Tibial nerve (tissue), 4 donors: ENCODE measurements around the gene MFRP. TPM values are rescaled to one million over a fixed set of nuclear protein-coding genes. Genes with fewer than 3 reads are reported as not detected.
A peak's percentile ranks its signal among the peaks of the same experiment; 100 is the strongest.

ENCODE experiments used
- DNase-seq, 2 donors: peaks; one replicate each; pipeline ENCODE4 v3.0.0-alpha.2; 2019; ENCODE audit warnings: low spot score in 2 of 2
- H3K27ac ChIP-seq, 4 donors: fragments of 200-600 bp; sonication (generic) in 3 of 4; one replicate each; pipeline ENCODE4 v1.5.1; 2017 to 2019; ENCODE audit warnings: mild to moderate bottlenecking in 1 of 4
- H3K27me3 ChIP-seq, 2 donors: fragments of 200-600 bp; sonication (generic) in 1 of 2; one replicate each; pipeline versions ENCODE4 v1.5.1 to v1.6.0; 2017 to 2019
- H3K36me3 ChIP-seq, 3 donors: fragments of 200-600 bp; sonication (generic); one replicate each; pipeline ENCODE4 v1.5.1; 2018 to 2019
- H3K4me1 ChIP-seq, 4 donors: fragments of 200-600 bp; sonication (generic) in 3 of 4; one replicate each; pipeline ENCODE4 v1.5.1; 2017 to 2019
- H3K4me3 ChIP-seq, 4 donors: fragments of 200-600 bp; sonication (generic) in 3 of 4; one replicate each; pipeline ENCODE4 v1.5.1; 2017 to 2019; ENCODE audit warnings: mild to moderate bottlenecking in 1 of 4, moderate library complexity in 1 of 4
- H3K9me3 ChIP-seq, 4 donors: fragments of 200-600 bp; sonication (generic) in 3 of 4; one replicate each; pipeline ENCODE4 v1.5.1; 2017 to 2019
- CTCF ChIP-seq, 5 experiments: fragments of 200-600 bp in 3 of 5; fragments of 450-650 bp in 2 of 5; sonication (generic) in 3 of 5; IDR thresholded peaks; one replicate each; pipeline ENCODE4 v1.5.1; 2016 to 2019; ENCODE audit warnings: antibody characterized with exemption in 5 of 5, mild to moderate bottlenecking in 3 of 5, moderate library complexity in 2 of 5
- EP300 ChIP-seq, 2 donors: sonication (generic); formaldehyde crosslinking; IDR thresholded peaks; one replicate each; pipeline ENCODE4 v1.6.1; 2017; ENCODE audit warnings: antibody characterized with exemption in 2 of 2, mild to moderate bottlenecking in 1 of 2
- POLR2A ChIP-seq, 2 donors: fragments of 450-650 bp; IDR thresholded peaks; one replicate each; pipeline ENCODE4 v1.6.1; 2017; ENCODE audit warnings: antibody characterized with exemption in 2 of 2, mild to moderate bottlenecking in 2 of 2, moderate library complexity in 2 of 2
- WGBS, 2 donors: methylation state at CpG; one replicate each; pipeline ENCODE4 v1.1.5; 2018; 5-methylcytosine and 5-hydroxymethylcytosine counted together
- total RNA-seq, 4 donors: library from RNA; depleted of rRNA; stranded (reverse); fragments of >200 nt; gene quantifications; one replicate each; pipeline ENCODE4 v1.1.0, GENCODE V29; 2016

The MFRP gene
- total RNA-seq, 4 donors from 2014 or later: 0.44 TPM; not detected in 3

GRCh38 chr11:119355091-119355843 is 8.8 kb upstream of the MFRP start:
- Histone ChIP-seq H3K9me3 (no peaks in the 10 kb centered on the region), H3K4me1 (peaks cover 0 to 21% (median 0%) of the 10 kb centered on the region in 4 donors), H3K36me3 (peaks cover 0 to 29% (median 0%) of the 10 kb centered on the region in 3 donors), H3K27me3 (no peaks in the 10 kb centered on the region), H3K27ac (peak overlapping the region in 1 of 4 donors; percentile 84), H3K4me3 (no peak overlapping the region)
- no peak for DNase-seq
- TF ChIP-seq CTCF (IDR thresholded peaks at IDR 0.05) (no peak), POLR2A (IDR thresholded peaks at IDR 0.05) (no peak), EP300 (IDR thresholded peaks at IDR 0.05) (no peak)
- 62 to 66% methylated on average over 9 of the region's 9 CpGs for WGBS, 2 donors

- H3K27ac ChIP-seq: peak overlapping the region in 2 of 4 donors; percentile 2 to 54
- 33 to 42% methylated on average over 4 of the region's 4 CpGs for WGBS, 2 donors
- DNase-seq: no peak
Measured at GRCh38 chr11:119352857-119353260, 6.4 kb upstream of the MFRP start.

GRCh38 chr11:119351232-119351631 is 4.7 kb upstream of the MFRP start:
- H3K36me3 ChIP-seq: no peaks in the 10 kb centered on the region
- no peaks in the 10 kb centered on the region for H3K27me3 ChIP-seq
- H3K9me3 ChIP-seq: no peaks in the 10 kb centered on the region
- peaks cover 0 to 11% (median 0%) of the 10 kb centered on the region in 4 donors for H3K4me1 ChIP-seq
- 47 to 62% methylated on average over 2 of the region's 2 CpGs for WGBS, 2 donors
- no peak for TF ChIP-seq POLR2A (IDR thresholded peaks at IDR 0.05)
- no peak for TF ChIP-seq EP300 (IDR thresholded peaks at IDR 0.05)
- TF ChIP-seq CTCF (IDR thresholded peaks at IDR 0.05): no peak
- no peak overlapping the region for H3K4me3 ChIP-seq
- no peak overlapping the region for H3K27ac ChIP-seq
- DNase-seq: no peak

More at GRCh38 chr11:119352857-119353260, 6.4 kb upstream of the MFRP start:
- H3K4me3 ChIP-seq: no peak overlapping the region
- H3K36me3 ChIP-seq: peaks cover 0 to 7% (median 0%) of the 10 kb centered on the region in 3 donors
- no peak for TF ChIP-seq POLR2A (IDR thresholded peaks at IDR 0.05)
- TF ChIP-seq CTCF (IDR thresholded peaks at IDR 0.05): no peak
- TF ChIP-seq EP300 (IDR thresholded peaks at IDR 0.05): no peak
- peaks cover 0 to 21% (median 0%) of the 10 kb centered on the region in 4 donors for H3K4me1 ChIP-seq
- no peaks in the 10 kb centered on the region for H3K9me3 ChIP-seq
- H3K27me3 ChIP-seq: no peaks in the 10 kb centered on the region

- TF ChIP-seq EP300 (IDR thresholded peaks at IDR 0.05) (no peak), CTCF (IDR thresholded peaks at IDR 0.05) (no peak), POLR2A (IDR thresholded peaks at IDR 0.05) (no peak)
- H3K36me3 ChIP-seq: no peaks in the 10 kb centered on the region
Measured at GRCh38 chr11:119350302-119350701, 3.8 kb upstream of the MFRP start.

GRCh38 chr11:119347940-119348605 is 1.6 kb upstream of the MFRP start:
- H3K27ac ChIP-seq: no peak overlapping the region
- H3K4me1 ChIP-seq: peaks cover 0 to 6% (median 0%) of the 10 kb centered on the region in 4 donors
- no peak overlapping the region for H3K4me3 ChIP-seq
- H3K36me3 ChIP-seq: no peaks in the 10 kb centered on the region
- no peak for TF ChIP-seq EP300 (IDR thresholded peaks at IDR 0.05)
- TF ChIP-seq POLR2A (IDR thresholded peaks at IDR 0.05): no peak
- no peak for TF ChIP-seq CTCF (IDR thresholded peaks at IDR 0.05)
- no peak for DNase-seq
- no peaks in the 10 kb centered on the region for H3K9me3 ChIP-seq
- H3K27me3 ChIP-seq: no peaks in the 10 kb centered on the region
- 59 to 68% methylated on average over 15 to 16 of the region's 16 CpGs for WGBS, 2 donors

More at GRCh38 chr11:119350302-119350701, 3.8 kb upstream of the MFRP start:
- Histone ChIP-seq H3K27ac (no peak overlapping the region), H3K27me3 (no peaks in the 10 kb centered on the region), H3K9me3 (no peaks in the 10 kb centered on the region), H3K4me3 (no peak overlapping the region), H3K4me1 (peaks cover 0 to 8% (median 0%) of the 10 kb centered on the region in 4 donors)
- DNase-seq: no peak
- 69 to 77% methylated on average over 6 of the region's 6 CpGs for WGBS, 2 donors
